Mononuclear cell (primary cell): Measurements from ENCODE around the gene AKAP12. TPM values are rescaled to one million over a fixed set of nuclear protein-coding genes. Genes with fewer than 3 reads are reported as not detected.
"Not testable (repeated sequence)": the region's sequence is repeated elsewhere in the genome, so short reads cannot be mapped to it uniquely, and the experiment has no call there.

ENCODE experiments used
- H3K27me3 ChIP-seq: 2 replicates; pipeline ENCODE4 v1.6.0; 2011; ENCODE audit warnings: low read length, control low read depth; ENCODE audit not compliant: insufficient read depth
- H3K4me1 ChIP-seq: 2 replicates; pipeline ENCODE4 v1.5.1; 2011; ENCODE audit warnings: mild to moderate bottlenecking, low read length, control low read depth; ENCODE audit not compliant: insufficient read depth
- H3K4me3 ChIP-seq: 2 replicates; pipeline ENCODE4 v1.5.1; 2011; ENCODE audit warnings: mild to moderate bottlenecking, low read length, moderate library complexity
- H3K9me3 ChIP-seq: 2 replicates; pipeline ENCODE4 v1.5.1; 2011; ENCODE audit warnings: low read depth, mild to moderate bottlenecking, control low read depth, low read length
- total RNA-seq: library from RNA; depleted of rRNA; stranded (reverse); fragments of >200 nt; gene quantifications from one replicate; pipeline ENCODE4 v1.2.3, GENCODE V29; 2012

The AKAP12 gene
- total RNA-seq, 1 donor = 0.31 TPM

GRCh38 chr6:151325075-151326050 is 85.6 kb downstream of the AKAP12 start:
- Histone ChIP-seq H3K27me3 (peaks cover 30% of the 10 kb centered on the region), H3K4me1 (peaks cover 20% of the 10 kb centered on the region), H3K9me3 (no peaks in the 10 kb centered on the region), H3K4me3 (no peak overlapping the region)

- Histone ChIP-seq H3K4me1 (peaks cover 20% of the 10 kb centered on the region), H3K9me3 (no peaks in the 10 kb centered on the region), H3K4me3 (no peak overlapping the region), H3K27me3 (peaks cover 30% of the 10 kb centered on the region)
These were observed 86.5 kb downstream of the AKAP12 start for GRCh38 chr6:151326116-151326825.

DNA sequence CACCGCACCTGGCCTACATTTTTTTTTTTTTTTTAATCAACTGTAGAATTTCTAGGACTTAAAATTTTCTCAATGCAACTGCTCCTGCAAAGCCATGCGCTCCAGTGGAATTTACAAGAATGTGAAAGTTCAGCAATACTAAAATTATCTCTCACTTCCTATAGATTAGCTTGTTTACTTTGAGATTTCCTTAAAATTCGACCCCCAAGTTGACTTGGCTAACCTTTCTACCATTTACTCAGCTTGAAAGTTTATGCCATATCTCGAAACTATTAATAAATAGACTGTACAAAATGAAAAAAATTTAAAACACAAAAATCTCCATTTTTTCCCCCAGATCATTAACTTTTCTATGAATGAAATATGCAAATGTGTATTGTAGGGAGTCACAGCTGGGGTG is 87.3 kb downstream of the AKAP12 start:
- peaks cover 20% of the 10 kb centered on the region for H3K4me1 ChIP-seq
- H3K9me3 ChIP-seq = no peaks in the 10 kb centered on the region
- peaks cover 30% of the 10 kb centered on the region for H3K27me3 ChIP-seq

DNA sequence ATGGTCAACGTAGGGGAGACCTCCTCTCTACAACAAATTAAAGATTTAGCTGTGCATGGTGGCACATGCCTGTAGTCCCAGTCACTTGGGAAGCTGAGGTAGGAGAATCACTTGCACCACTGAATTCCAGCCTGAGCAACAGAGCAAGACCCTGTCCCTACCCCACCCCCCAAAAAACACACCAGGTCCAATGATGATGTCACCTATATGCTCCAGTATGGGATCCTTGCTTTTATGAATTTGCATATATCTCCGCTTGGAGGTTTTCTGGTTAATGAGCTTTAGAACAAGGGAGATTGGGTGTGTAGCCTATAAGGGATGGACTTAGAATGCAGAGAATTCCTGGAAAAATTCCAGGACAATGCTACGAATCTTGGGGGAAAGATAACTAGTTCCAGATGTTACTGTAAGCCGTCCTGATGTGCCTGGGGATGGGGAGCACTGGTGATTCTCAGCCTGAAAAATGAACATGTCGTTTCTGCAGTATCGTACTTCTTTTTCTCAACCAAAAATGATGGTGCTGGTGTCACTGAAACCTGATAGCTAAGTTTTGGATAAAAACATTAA is 90.4 kb downstream of the AKAP12 start:
- Histone ChIP-seq H3K9me3 (no peaks in the 10 kb centered on the region), H3K4me3 (no peak overlapping the region), H3K27me3 (peaks cover 22% of the 10 kb centered on the region), H3K4me1 (peaks cover 10% of the 10 kb centered on the region)

More for the DNA sequence above, 87.3 kb downstream of the AKAP12 start:
- no peak overlapping the region for H3K4me3 ChIP-seq

GRCh38 chr6:151335930-151336329 is 96.2 kb downstream of the AKAP12 start:
- no peaks in the 10 kb centered on the region for H3K4me1 ChIP-seq
- no peaks in the 10 kb centered on the region for H3K9me3 ChIP-seq
- no peaks in the 10 kb centered on the region for H3K27me3 ChIP-seq
- no peak overlapping the region for H3K4me3 ChIP-seq

DNA sequence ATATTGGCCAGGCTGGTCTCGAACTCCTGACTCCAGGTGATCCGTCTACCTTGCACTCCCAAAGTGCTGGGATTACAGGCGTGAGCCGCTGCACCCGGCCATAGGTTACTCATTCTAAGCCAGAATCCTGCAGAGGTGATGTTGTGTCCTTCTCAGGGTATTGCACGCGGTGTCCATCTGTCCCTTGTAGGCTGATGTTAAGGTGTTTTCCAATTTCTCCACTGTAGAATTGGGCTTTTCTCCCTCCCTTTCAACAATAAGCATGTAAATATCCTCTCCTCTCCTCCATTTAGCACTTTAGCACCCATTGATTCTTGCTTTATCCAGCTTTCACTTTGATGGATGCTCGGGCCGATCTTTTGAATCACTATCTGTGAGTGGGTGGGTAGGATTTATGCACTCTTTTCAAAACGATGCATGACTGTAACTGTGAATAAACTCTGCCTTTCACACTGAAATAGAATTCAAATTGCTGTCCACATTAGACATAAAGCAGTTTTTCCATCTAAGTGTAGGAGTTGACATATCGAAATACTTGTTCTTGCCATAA is 99.0 kb downstream of the AKAP12 start:
- Histone ChIP-seq H3K4me1 (no peaks in the 10 kb centered on the region), H3K9me3 (no peaks in the 10 kb centered on the region)

DNA sequence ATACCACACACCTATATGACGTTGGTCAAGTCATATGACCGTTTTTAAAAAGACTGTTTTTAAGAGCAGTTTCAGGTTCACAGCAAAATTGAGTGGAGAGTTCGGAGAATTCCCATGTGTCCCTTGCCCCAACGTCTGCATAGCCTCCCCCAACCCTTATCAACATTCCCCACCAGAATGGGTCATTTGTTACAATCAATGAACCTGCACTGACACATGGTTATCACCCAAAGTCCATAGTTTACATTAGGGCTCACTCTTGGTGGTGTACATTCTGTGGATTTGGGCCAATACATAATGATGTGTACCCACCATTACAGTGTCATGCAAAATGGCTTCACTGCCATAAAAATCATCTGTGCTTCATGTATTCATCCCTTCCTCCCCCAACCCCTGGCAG is 99.6 kb downstream of the AKAP12 start:
- H3K9me3 ChIP-seq = no peaks in the 10 kb centered on the region
- H3K4me1 ChIP-seq = no peaks in the 10 kb centered on the region
- H3K27me3 ChIP-seq = no peaks in the 10 kb centered on the region
- H3K4me3 ChIP-seq = no peak overlapping the region

More for the DNA sequence above, 99.0 kb downstream of the AKAP12 start:
- H3K27me3 ChIP-seq = no peaks in the 10 kb centered on the region
- H3K4me3 ChIP-seq = no peak overlapping the region

DNA sequence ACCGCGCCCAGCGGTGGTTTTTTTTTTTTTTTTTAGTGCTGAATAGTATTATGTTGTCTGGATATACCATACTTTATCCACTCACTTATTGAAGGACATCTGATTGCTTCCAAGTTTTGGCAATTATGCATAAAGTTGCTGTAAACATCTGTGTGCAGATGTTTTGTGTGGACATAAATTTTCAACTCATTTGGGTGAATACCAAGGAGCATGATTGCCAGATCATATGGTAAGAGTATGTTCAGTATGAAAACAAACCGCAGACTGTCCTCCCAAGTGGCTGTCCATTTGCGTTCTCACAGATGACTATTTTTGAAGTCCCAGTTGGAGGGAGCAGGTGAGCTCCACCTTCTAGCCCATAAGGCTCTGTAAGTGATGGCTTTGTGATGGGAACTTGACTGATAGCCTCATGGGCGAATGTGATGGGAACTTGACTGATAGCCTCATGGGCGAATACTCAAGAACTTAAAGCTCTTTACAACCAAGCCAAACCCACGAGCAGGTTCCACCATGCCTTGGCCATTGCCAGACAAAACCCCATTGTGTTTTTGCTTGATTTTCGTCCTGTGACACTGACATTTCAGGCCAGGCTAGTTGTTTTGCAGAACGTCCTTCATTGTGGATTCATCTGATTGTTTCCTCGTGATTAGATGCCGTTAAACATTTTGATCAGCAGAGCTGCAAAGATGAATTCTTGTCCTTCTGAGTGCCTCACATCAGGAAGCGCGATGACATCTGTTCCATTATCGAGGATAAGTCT is 100.6 kb downstream of the AKAP12 start:
- Histone ChIP-seq H3K4me1 (no peaks in the 10 kb centered on the region), H3K9me3 (no peaks in the 10 kb centered on the region), H3K27me3 (no peaks in the 10 kb centered on the region), H3K4me3 (no peak overlapping the region)

GRCh38 chr6:151341476-151342195 is 101.9 kb downstream of the AKAP12 start:
- Histone ChIP-seq H3K4me3 (no peak overlapping the region), H3K9me3 (no peaks in the 10 kb centered on the region), H3K4me1 (no peaks in the 10 kb centered on the region), H3K27me3 (no peaks in the 10 kb centered on the region)

DNA sequence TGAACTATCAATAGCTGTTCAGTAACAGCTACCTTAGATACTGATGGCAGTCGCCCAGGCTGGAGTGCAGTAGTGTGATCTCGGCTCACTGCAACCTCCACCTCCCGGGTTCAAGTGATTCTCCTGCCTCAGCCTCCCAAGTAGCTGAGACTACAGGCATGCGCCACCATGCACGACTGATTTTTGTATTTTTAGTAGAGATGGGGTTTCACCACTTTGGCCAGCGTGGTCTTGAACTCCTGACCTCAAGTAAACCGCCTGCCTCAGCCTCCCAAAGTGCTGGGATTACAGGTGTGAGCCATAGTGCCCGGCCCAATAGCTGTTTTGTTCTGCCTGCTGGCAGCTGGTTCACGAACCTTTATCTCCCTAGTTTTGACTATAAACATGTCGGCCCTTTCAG is 103.0 kb downstream of the AKAP12 start:
- H3K4me3 ChIP-seq, H3K4me1 ChIP-seq, H3K9me3 ChIP-seq, H3K27me3 ChIP-seq: not testable (repeated sequence)

DNA sequence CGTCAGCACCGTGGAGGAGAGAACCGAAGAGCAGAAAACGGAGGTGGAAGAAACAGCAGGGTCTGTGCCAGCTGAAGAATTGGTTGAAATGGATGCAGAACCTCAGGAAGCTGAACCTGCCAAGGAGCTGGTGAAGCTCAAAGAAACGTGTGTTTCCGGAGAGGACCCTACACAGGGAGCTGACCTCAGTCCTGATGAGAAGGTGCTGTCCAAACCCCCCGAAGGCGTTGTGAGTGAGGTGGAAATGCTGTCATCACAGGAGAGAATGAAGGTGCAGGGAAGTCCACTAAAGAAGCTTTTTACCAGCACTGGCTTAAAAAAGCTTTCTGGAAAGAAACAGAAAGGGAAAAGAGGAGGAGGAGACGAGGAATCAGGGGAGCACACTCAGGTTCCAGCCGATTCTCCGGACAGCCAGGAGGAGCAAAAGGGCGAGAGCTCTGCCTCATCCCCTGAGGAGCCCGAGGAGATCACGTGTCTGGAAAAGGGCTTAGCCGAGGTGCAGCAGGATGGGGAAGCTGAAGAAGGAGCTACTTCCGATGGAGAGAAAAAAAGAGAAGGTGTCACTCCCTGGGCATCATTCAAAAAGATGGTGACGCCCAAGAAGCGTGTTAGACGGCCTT is 110.0 kb downstream of the AKAP12 start:
- no peaks in the 10 kb centered on the region for H3K27me3 ChIP-seq
- no peak overlapping the region for H3K4me3 ChIP-seq
- H3K4me1 ChIP-seq = peaks cover 17% of the 10 kb centered on the region
- no peaks in the 10 kb centered on the region for H3K9me3 ChIP-seq

GRCh38 chr6:151350442-151351145 is 110.8 kb downstream of the AKAP12 start:
- peaks cover 17% of the 10 kb centered on the region for H3K4me1 ChIP-seq
- H3K9me3 ChIP-seq = no peaks in the 10 kb centered on the region
- H3K4me3 ChIP-seq = no peak overlapping the region
- no peaks in the 10 kb centered on the region for H3K27me3 ChIP-seq

DNA sequence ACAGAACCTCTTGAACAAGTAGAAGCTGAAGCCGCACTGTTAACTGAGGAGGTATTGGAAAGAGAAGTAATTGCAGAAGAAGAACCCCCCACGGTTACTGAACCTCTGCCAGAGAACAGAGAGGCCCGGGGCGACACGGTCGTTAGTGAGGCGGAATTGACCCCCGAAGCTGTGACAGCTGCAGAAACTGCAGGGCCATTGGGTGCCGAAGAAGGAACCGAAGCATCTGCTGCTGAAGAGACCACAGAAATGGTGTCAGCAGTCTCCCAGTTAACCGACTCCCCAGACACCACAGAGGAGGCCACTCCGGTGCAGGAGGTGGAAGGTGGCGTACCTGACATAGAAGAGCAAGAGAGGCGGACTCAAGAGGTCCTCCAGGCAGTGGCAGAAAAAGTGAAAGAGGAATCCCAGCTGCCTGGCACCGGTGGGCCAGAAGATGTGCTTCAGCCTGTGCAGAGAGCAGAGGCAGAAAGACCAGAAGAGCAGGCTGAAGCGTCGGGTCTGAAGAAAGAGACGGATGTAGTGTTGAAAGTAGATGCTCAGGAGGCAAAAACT is 111.5 kb downstream of the AKAP12 start:
- Histone ChIP-seq H3K9me3 (no peaks in the 10 kb centered on the region), H3K4me1 (peaks cover 17% of the 10 kb centered on the region), H3K27me3 (no peaks in the 10 kb centered on the region), H3K4me3 (no peak overlapping the region)
